HUES6 (cell line): ENCODE measurements around the gene DOK6.

Experiments
- H3K27ac ChIP-seq: 2 replicates; pipeline ENCODE4 v1.7.0; 2013; ENCODE audit warnings: low read depth, mild to moderate bottlenecking, low read length, inconsistent platforms
- H3K27me3 ChIP-seq: 2 replicates; pipeline ENCODE4 v1.6.1; 2013; ENCODE audit warnings: low read length; ENCODE audit not compliant: control insufficient read depth, insufficient read depth
- H3K36me3 ChIP-seq: 2 replicates; pipeline ENCODE4 v1.6.1; 2013; ENCODE audit warnings: low read length; ENCODE audit not compliant: control insufficient read depth, insufficient read depth
- H3K4me1 ChIP-seq: 2 replicates; pipeline ENCODE4 v1.6.1; 2013; ENCODE audit warnings: low read length; ENCODE audit not compliant: control insufficient read depth, insufficient read depth
- H3K4me3 ChIP-seq: 2 replicates; pipeline ENCODE4 v1.5.1; 2013; ENCODE audit warnings: low read depth, low read length
- H3K9ac ChIP-seq: one replicate; pipeline ENCODE4 v1.6.1; 2013; ENCODE audit warnings: mild to moderate bottlenecking, low read length
- H3K9me3 ChIP-seq: 2 replicates; pipeline ENCODE4 v1.6.1; 2013; ENCODE audit warnings: low read depth, low read length; ENCODE audit not compliant: control insufficient read depth, insufficient read depth

DOK6 gene

GRCh38 chr18:69838003-69838402 is 437.3 kb downstream of the DOK6 start:
- no peak overlapping the region for H3K9ac ChIP-seq
- H3K27me3 ChIP-seq = no peaks in the 10 kb centered on the region
- peaks cover 4% of the 10 kb centered on the region; the same call in 1 of the 2 replicates for H3K4me1 ChIP-seq
- no peaks in the 10 kb centered on the region for H3K36me3 ChIP-seq
- peak overlapping the region; percentile 34; the same call in 1 of the 2 replicates for H3K4me3 ChIP-seq
- H3K9me3 ChIP-seq = no peaks in the 10 kb centered on the region
- no peak overlapping the region for H3K27ac ChIP-seq

DNA sequence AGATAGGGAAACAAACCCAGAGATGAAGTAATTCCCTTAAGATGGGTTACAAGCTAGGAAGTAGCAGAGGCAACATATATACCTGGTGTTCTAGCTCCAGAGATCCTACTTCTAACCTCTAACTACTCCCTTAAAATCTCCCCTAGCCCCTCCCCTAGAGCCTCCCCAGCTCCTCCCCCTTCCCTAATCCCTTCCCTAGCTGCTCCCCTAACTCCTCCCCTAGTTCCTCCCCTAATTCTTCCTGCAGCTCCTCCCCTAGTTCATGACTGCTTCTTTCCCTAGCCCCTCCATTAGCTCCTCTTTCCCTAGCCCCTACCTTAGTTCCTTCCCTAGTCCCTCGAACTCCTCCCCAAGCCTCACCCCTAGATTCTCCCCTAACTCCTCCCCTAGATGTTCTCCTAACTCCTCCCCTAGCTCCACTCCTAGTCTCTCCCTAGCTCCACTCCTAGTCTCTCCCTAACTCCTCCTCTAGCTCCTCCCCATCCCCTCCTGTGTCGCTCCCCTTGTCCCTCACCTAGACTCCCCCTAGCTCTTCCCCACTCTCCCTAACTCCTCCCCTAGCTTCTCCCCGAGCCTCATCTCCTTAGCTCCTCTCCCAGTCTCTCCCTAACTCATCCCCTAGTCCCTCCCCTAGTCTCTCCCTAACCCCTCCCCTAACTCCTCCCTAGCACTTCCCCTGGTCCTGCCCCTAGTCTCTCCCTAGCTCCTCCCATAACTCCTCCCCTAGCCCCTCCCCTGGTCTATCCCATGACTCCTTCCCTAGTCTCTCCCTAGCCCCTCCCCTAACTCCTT is 438.1 kb downstream of the DOK6 start:
- Histone ChIP-seq H3K36me3 (no peaks in the 10 kb centered on the region), H3K9ac (no peak overlapping the region), H3K27ac (no peak overlapping the region), H3K27me3 (no peaks in the 10 kb centered on the region), H3K9me3 (no peaks in the 10 kb centered on the region), H3K4me3 (peak overlapping the region; percentile 34; the same call in 1 of the 2 replicates), H3K4me1 (peaks cover 4% of the 10 kb centered on the region; the same call in 1 of the 2 replicates)

GRCh38 chr18:69839497-69839896 is 438.8 kb downstream of the DOK6 start:
- no peak overlapping the region for H3K9ac ChIP-seq
- no peaks in the 10 kb centered on the region for H3K9me3 ChIP-seq
- H3K4me1 ChIP-seq = peaks cover 4% of the 10 kb centered on the region; the same call in 1 of the 2 replicates
- no peaks in the 10 kb centered on the region for H3K36me3 ChIP-seq
- no peak overlapping the region for H3K27ac ChIP-seq
- no peaks in the 10 kb centered on the region for H3K27me3 ChIP-seq
- H3K4me3 ChIP-seq = peak overlapping the region; percentile 34

DNA sequence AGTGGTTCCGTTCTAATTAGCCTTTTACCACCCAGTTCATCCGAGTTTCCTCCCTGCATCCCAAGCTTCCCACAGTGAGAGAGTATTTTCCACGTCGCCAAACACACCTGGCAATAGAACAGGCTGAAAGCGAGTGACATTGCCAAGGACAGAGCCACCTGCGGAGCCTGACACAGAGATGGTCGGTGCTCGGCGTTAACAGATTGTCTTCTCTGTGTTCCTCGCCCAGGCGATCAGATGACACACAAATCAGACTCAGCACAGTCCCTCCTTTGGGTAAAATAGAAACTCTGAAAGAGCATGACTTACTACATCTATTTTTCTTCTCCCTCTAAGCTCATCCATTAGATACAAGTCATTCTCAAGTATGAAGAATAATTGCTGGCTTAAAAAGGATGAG is 439.3 kb downstream of the DOK6 start:
- Histone ChIP-seq H3K4me1 (peaks cover 4% of the 10 kb centered on the region; the same call in 1 of the 2 replicates), H3K9me3 (no peaks in the 10 kb centered on the region), H3K9ac (no peak overlapping the region), H3K27me3 (no peaks in the 10 kb centered on the region), H3K36me3 (no peaks in the 10 kb centered on the region), H3K4me3 (no peak overlapping the region), H3K27ac (no peak overlapping the region)

DNA sequence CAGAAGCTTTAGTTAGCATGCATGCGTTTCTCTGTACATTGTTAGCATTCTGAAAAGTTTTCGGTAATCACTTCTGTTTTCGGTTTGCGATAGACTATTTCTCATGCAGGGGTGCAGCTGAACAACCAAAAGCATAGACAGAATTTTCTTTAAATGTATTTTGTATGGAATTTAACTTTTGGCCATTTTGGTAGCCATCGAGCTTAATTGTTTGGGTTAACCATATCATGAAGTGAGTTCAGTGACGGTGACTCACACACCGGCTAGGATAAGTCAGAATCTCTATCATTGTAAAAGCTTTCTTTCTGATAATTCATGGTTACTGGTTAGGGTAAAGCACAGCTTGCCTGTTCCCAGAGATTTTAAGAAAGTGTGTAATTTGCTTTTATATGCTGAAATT is 439.8 kb downstream of the DOK6 start:
- Histone ChIP-seq H3K36me3 (no peaks in the 10 kb centered on the region), H3K27me3 (no peaks in the 10 kb centered on the region), H3K9ac (no peak overlapping the region), H3K9me3 (no peaks in the 10 kb centered on the region), H3K27ac (no peak overlapping the region), H3K4me3 (no peak overlapping the region), H3K4me1 (peaks cover 4% of the 10 kb centered on the region; the same call in 1 of the 2 replicates)

GRCh38 chr18:69841117-69841516 is 440.4 kb downstream of the DOK6 start:
- no peaks in the 10 kb centered on the region for H3K9me3 ChIP-seq
- no peak overlapping the region for H3K27ac ChIP-seq
- H3K27me3 ChIP-seq = no peaks in the 10 kb centered on the region
- H3K4me3 ChIP-seq = no peak overlapping the region
- H3K36me3 ChIP-seq = no peaks in the 10 kb centered on the region
- peaks cover 4% of the 10 kb centered on the region; the same call in 1 of the 2 replicates for H3K4me1 ChIP-seq
- H3K9ac ChIP-seq = no peak overlapping the region

GRCh38 chr18:69843015-69843414 is 442.3 kb downstream of the DOK6 start:
- Histone ChIP-seq H3K9ac (no peak overlapping the region), H3K4me3 (no peak overlapping the region), H3K27ac (no peak overlapping the region), H3K4me1 (peaks cover 4% of the 10 kb centered on the region; the same call in 1 of the 2 replicates), H3K27me3 (no peaks in the 10 kb centered on the region), H3K9me3 (no peaks in the 10 kb centered on the region), H3K36me3 (no peaks in the 10 kb centered on the region)

DNA sequence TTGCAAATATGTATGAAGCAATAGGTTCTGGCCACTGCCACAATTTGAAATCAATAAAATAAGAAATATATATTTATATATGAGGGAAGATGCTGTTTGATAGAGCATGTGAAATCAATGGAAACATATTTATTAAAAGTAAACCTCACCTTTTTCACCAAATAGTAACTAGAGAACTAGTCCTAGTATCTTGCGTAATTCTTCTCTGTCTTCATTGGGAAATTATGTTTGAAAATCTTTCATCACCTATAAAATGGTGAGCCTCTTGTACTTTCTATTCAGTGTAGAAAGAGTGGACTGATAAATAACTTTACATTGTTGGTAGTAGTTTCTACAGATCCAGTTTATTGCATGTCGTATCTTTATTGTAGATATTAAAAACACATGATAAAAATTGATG is 444.0 kb downstream of the DOK6 start:
- Histone ChIP-seq H3K36me3 (no peaks in the 10 kb centered on the region), H3K4me3 (no peak overlapping the region), H3K9me3 (no peaks in the 10 kb centered on the region), H3K4me1 (no peaks in the 10 kb centered on the region), H3K9ac (no peak overlapping the region), H3K27me3 (no peaks in the 10 kb centered on the region), H3K27ac (no peak overlapping the region)

DNA sequence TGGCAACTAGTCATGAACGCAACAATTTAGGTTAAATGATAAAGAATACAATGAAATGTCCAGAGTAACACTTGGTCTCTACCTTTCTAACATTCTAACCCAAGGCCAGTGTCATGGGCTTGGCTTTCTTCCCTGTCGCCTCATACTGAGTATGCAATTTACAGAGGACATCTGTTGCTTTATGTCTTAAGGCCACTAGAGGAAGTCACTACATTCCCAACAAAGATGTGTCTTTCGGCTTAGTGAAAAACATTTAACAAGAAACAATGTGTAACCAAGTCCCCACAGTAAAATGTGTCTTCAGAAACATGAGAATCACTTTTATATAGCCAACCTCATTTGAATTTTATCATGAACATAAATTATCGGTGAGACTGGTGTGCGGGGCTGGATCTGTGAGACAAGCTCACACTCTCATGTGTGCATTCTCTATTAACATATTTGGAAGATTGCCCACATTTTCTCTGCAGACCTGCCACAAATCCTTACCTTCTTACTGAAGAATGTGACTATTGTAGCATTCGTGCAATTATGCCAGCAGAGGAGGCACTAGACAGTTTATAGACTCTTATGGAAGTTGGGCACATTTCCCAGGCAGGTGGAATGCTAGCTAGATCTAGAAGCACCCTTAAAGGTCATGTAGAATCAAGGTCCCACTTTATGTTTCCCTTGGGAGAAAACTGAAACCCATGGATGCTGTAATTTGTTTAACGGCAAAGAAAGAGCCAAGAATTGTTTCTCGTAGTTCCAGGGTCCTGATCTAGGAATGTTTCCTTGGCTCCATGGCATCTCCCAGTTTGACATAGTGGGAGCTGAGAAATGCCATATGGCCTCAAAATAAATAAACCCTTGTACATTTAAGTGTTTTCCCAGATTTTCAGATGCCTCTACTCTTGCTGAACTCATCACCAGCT is 445.2 kb downstream of the DOK6 start:
- Histone ChIP-seq H3K27me3 (no peaks in the 10 kb centered on the region), H3K9ac (no peak overlapping the region), H3K4me1 (no peaks in the 10 kb centered on the region), H3K4me3 (no peak overlapping the region), H3K27ac (no peak overlapping the region), H3K9me3 (no peaks in the 10 kb centered on the region), H3K36me3 (no peaks in the 10 kb centered on the region)

GRCh38 chr18:69853051-69853450 is 452.4 kb downstream of the DOK6 start:
- Histone ChIP-seq H3K4me3 (no peak overlapping the region), H3K9me3 (no peaks in the 10 kb centered on the region), H3K4me1 (no peaks in the 10 kb centered on the region), H3K36me3 (no peaks in the 10 kb centered on the region), H3K27ac (no peak overlapping the region), H3K9ac (no peak overlapping the region), H3K27me3 (no peaks in the 10 kb centered on the region)

GRCh38 chr18:69854455-69854854 is 453.8 kb downstream of the DOK6 start:
- H3K9ac ChIP-seq = no peak overlapping the region
- no peaks in the 10 kb centered on the region for H3K36me3 ChIP-seq
- H3K27me3 ChIP-seq = no peaks in the 10 kb centered on the region
- H3K4me3 ChIP-seq = no peak overlapping the region
- H3K9me3 ChIP-seq = no peaks in the 10 kb centered on the region
- H3K27ac ChIP-seq = no peak overlapping the region
- no peaks in the 10 kb centered on the region for H3K4me1 ChIP-seq
